T-cell (primary cell): ENCODE measurements around the gene ERMARD. TPM values are rescaled to one million over a fixed set of nuclear protein-coding genes. Genes with fewer than 3 reads are reported as not detected.

ENCODE experiments used
- ATAC-seq, 4 experiments: fragments of 200-7000 bp in 3 of 4; fragments of 150-1000 bp in 1 of 4; cut with Tn5 transposase; replicated peaks in 1 of 4; 1 replicate in 3 of 4; 2 replicates in 1 of 4; pipeline ENCODE4 v1.10.0; 2021; ENCODE audit warnings: moderate library complexity in 3 of 4, mild to moderate bottlenecking in 2 of 4, moderate number of reproducible peaks in 1 of 4
- CTCF ChIA-PET, 2 donors: fragments of 300-600 bp; sonication (Branson Sonifier 250); formaldehyde crosslinking; loops; one replicate each; lab custom pipeline; 2022; ENCODE audit warnings: antibody characterized with exemption in 2 of 2; lab: Charles Lee
- POLR2A ChIA-PET, 2 donors: fragments of 300-600 bp; sonication (Branson Sonifier 250); formaldehyde crosslinking; loops; one replicate each; lab custom pipeline; 2022; ENCODE audit warnings: antibody characterized with exemption in 2 of 2; lab: Charles Lee
- DNase-seq, 35 experiments: peaks; one replicate each; pipeline versions ENCODE4 v3.0.0 to v3.0.0-alpha.2; 2013 to 2023
- H3K27ac ChIP-seq: one replicate; pipeline ENCODE4 v1.5.1; 2013; ENCODE audit warnings: low read length
- H3K27me3 ChIP-seq, 2 experiments: replicated peaks in 1 of 2; 1 replicate in 1 of 2; 2 replicates in 1 of 2; pipeline versions ENCODE4 v1.6.1 to v1.7.0; 2013; ENCODE audit warnings: low read length in 1 of 2, mixed read lengths in 1 of 2; ENCODE audit not compliant: control insufficient read depth in 2 of 2, insufficient read depth in 2 of 2; ENCODE audit errors: extremely low read depth in 1 of 2
- H3K36me3 ChIP-seq, 2 donors: 1 replicate in 1 of 2; 2 replicates in 1 of 2; pipeline versions ENCODE4 v1.6.1 to v1.7.0; 2013; ENCODE audit warnings: low read length in 1 of 2; ENCODE audit not compliant: control insufficient read depth in 2 of 2, insufficient read depth in 1 of 2; ENCODE audit errors: extremely low read depth in 1 of 2
- H3K4me1 ChIP-seq, 2 experiments: 1 replicate in 1 of 2; 2 replicates in 1 of 2; pipeline versions ENCODE4 v1.6.1 to v1.7.0; 2013; ENCODE audit warnings: low read length in 2 of 2, mixed read lengths in 1 of 2; ENCODE audit not compliant: insufficient read depth in 2 of 2, control insufficient read depth in 1 of 2; ENCODE audit errors: extremely low read depth in 1 of 2
- H3K4me3 ChIP-seq, 2 donors: 1 replicate in 1 of 2; 2 replicates in 1 of 2; pipeline versions ENCODE4 v1.5.1 to v1.7.0; 2013; ENCODE audit warnings: mild to moderate bottlenecking in 2 of 2, low read length in 1 of 2, moderate library complexity in 1 of 2; ENCODE audit not compliant: control insufficient read depth in 1 of 2; ENCODE audit errors: extremely low read depth in 1 of 2
- H3K9me3 ChIP-seq: 2 replicates; pipeline ENCODE4 v1.7.0; 2013
- H3K27ac Mint-ChIP-seq, 2 donors: one replicate each; pipeline ENCODE4 v1.8.0; 2020 to 2021; ENCODE audit warnings: mild to moderate bottlenecking in 2 of 2, mixed read lengths in 2 of 2
- H3K27me3 Mint-ChIP-seq, 2 donors: one replicate each; pipeline ENCODE4 v1.8.0; 2021 to 2022; ENCODE audit warnings: mixed read lengths in 2 of 2
- H3K36me3 Mint-ChIP-seq: one replicate; pipeline ENCODE4 v1.8.0; 2021; ENCODE audit warnings: mixed read lengths
- H3K4me1 Mint-ChIP-seq, 3 donors: one replicate each; pipeline ENCODE4 v1.8.0; 2020 to 2022; ENCODE audit warnings: mixed read lengths in 3 of 3, mild to moderate bottlenecking in 1 of 3
- H3K4me3 Mint-ChIP-seq, 3 donors: one replicate each; pipeline ENCODE4 v1.8.0; 2020 to 2022; ENCODE audit warnings: mild to moderate bottlenecking in 3 of 3, mixed read lengths in 3 of 3, moderate library complexity in 3 of 3
- H3K9me3 Mint-ChIP-seq, 3 donors: one replicate each; pipeline ENCODE4 v1.8.0; 2020 to 2022; ENCODE audit warnings: mixed read lengths in 3 of 3
- WGBS: methylation state at CpG from one replicate; pipeline ENCODE4 v1.1.5; 2013; ENCODE audit warnings: missing lambda C conversion rate; ENCODE audit not compliant: insufficient coverage; 5-methylcytosine and 5-hydroxymethylcytosine counted together
- total RNA-seq, 35 experiments: library from RNA in 6 of 35; stranded (reverse) in 6 of 35; fragments of 120-200 nt in 1 of 35; gene quantifications; one replicate each; pipeline versions ENCODE4 v1.2.1 to v1.2.4 and lab custom pipeline; 2013 to 2026

The ERMARD gene
- total RNA-seq, 5 donors from 2014 or later (not counting 1 experiment from before 2014, with no cell fraction given), result 24.7 to 35.7 (median 29.9) TPM

GRCh38 chr6:169813969-169814368 is 62.5 kb downstream of the ERMARD start:
- Histone ChIP-seq H3K4me1 (peaks cover 0 to 4% of the 10 kb centered on the region in 2 experiments), H3K4me3 (no peak overlapping the region), H3K36me3 (no peaks in the 10 kb centered on the region), H3K9me3 (no peaks in the 10 kb centered on the region), H3K27me3 (peaks cover 0 to 29% of the 10 kb centered on the region in 2 experiments), H3K27ac (no peak overlapping the region)
- no peak for DNase-seq
- Mint-ChIP-seq H3K27ac (no peak overlapping the region), H3K9me3 (peaks cover 0 to 8% (median 8%) of the 10 kb centered on the region in 3 donors), H3K27me3 (peaks cover 43 to 44% of the 10 kb centered on the region in 2 donors), H3K4me1 (peaks cover 5 to 15% (median 7%) of the 10 kb centered on the region in 3 donors), H3K36me3 (no peaks in the 10 kb centered on the region), H3K4me3 (no peak overlapping the region)
- ATAC-seq, result no peak
- WGBS, result 86% methylated on average over 9 of the region's 11 CpGs
- ChIA-PET CTCF (no interaction called here), POLR2A (no interaction called here)

GRCh38 chr6:169816054-169816453 is 64.6 kb downstream of the ERMARD start:
- Histone ChIP-seq H3K27ac (no peak overlapping the region), H3K36me3 (no peaks in the 10 kb centered on the region), H3K27me3 (peaks cover 0 to 21% of the 10 kb centered on the region in 2 experiments), H3K4me3 (no peak overlapping the region), H3K9me3 (no peaks in the 10 kb centered on the region), H3K4me1 (no peaks in the 10 kb centered on the region)
- POLR2A ChIA-PET, result no interaction called here
- Mint-ChIP-seq H3K36me3 (no peaks in the 10 kb centered on the region), H3K9me3 (peaks cover 0 to 8% (median 8%) of the 10 kb centered on the region in 3 donors), H3K27ac (no peak overlapping the region), H3K4me1 (no peaks in the 10 kb centered on the region), H3K27me3 (peaks cover 42 to 53% of the 10 kb centered on the region in 2 donors), H3K4me3 (no peak overlapping the region)
- ATAC-seq (no peak), DNase-seq (no peak)
- CTCF ChIA-PET, result no interaction called here
- no CpG with 5 or more reads among the region's 2 CpGs for WGBS

GRCh38 chr6:169816975-169817374 is 65.6 kb downstream of the ERMARD start:
- ChIA-PET POLR2A (no interaction called here), CTCF (no interaction called here)
- Histone ChIP-seq H3K36me3 (no peaks in the 10 kb centered on the region), H3K27ac (no peak overlapping the region), H3K9me3 (no peaks in the 10 kb centered on the region), H3K4me3 (no peak overlapping the region), H3K27me3 (peaks cover 0 to 12% of the 10 kb centered on the region in 2 experiments), H3K4me1 (no peaks in the 10 kb centered on the region)
- Mint-ChIP-seq H3K4me1 (no peaks in the 10 kb centered on the region), H3K4me3 (no peak overlapping the region), H3K36me3 (no peaks in the 10 kb centered on the region), H3K27ac (no peak overlapping the region), H3K27me3 (peaks cover 50 to 62% of the 10 kb centered on the region in 2 donors), H3K9me3 (peaks cover 0 to 8% (median 8%) of the 10 kb centered on the region in 3 donors)
- no CpG with 5 or more reads among the region's 3 CpGs for WGBS
- no peak for DNase-seq
- ATAC-seq, result no peak

GRCh38 chr6:169820358-169820757 is 68.9 kb downstream of the ERMARD start:
- H3K4me1 Mint-ChIP-seq, result no peaks in the 10 kb centered on the region
- Histone ChIP-seq H3K9me3 (no peaks in the 10 kb centered on the region), H3K4me1 (no peaks in the 10 kb centered on the region), H3K4me3 (no peak overlapping the region), H3K27ac (no peak overlapping the region), H3K36me3 (no peaks in the 10 kb centered on the region), H3K27me3 (peaks cover 0 to 18% of the 10 kb centered on the region in 2 experiments)
- H3K4me3 Mint-ChIP-seq, result no peak overlapping the region
- WGBS, result no CpG with 5 or more reads among the region's 2 CpGs
- no peaks in the 10 kb centered on the region for H3K36me3 Mint-ChIP-seq
- H3K27ac Mint-ChIP-seq, result no peak overlapping the region
- CTCF ChIA-PET, result interaction anchor here in 1 of 2 donors (0.9 kb wide), 1 partner anchor 29 kb away, joined by 4 read pairs; no protein-coding TSS in a partner anchor
- H3K9me3 Mint-ChIP-seq, result peaks cover 0 to 8% (median 8%) of the 10 kb centered on the region in 3 donors
- POLR2A ChIA-PET, result no interaction called here
- DNase-seq (no peak), ATAC-seq (no peak)
- H3K27me3 Mint-ChIP-seq, result peaks cover 72 to 78% of the 10 kb centered on the region in 2 donors

GRCh38 chr6:169824021-169824420 is 72.6 kb downstream of the ERMARD start:
- ChIA-PET POLR2A (interaction anchor here in 1 of 2 donors (0.6 kb wide), 1 partner anchor 743 kb away, joined by 3 read pairs; no protein-coding TSS in a partner anchor), CTCF (no interaction called here)
- DNase-seq (no peak), ATAC-seq (no peak)
- Mint-ChIP-seq H3K27me3 (peaks cover 56 to 65% of the 10 kb centered on the region in 2 donors), H3K4me3 (no peak overlapping the region), H3K4me1 (no peaks in the 10 kb centered on the region), H3K27ac (no peak overlapping the region), H3K36me3 (no peaks in the 10 kb centered on the region), H3K9me3 (peaks cover 0 to 8% (median 5%) of the 10 kb centered on the region in 3 donors)
- no peaks in the 10 kb centered on the region for H3K9me3 ChIP-seq
- 93% methylated on average over 9 of the region's 9 CpGs for WGBS
- H3K27me3 ChIP-seq, result peaks cover 0 to 32% of the 10 kb centered on the region in 2 experiments
- no peaks in the 10 kb centered on the region for H3K36me3 ChIP-seq
- no peak overlapping the region for H3K27ac ChIP-seq
- H3K4me1 ChIP-seq, result no peaks in the 10 kb centered on the region
- no peak overlapping the region for H3K4me3 ChIP-seq

- ATAC-seq (no peak), DNase-seq (no peak)
- Histone ChIP-seq H3K36me3 (no peaks in the 10 kb centered on the region), H3K4me1 (no peaks in the 10 kb centered on the region), H3K27ac (no peak overlapping the region), H3K9me3 (no peaks in the 10 kb centered on the region), H3K27me3 (peaks cover 0 to 39% of the 10 kb centered on the region in 2 experiments), H3K4me3 (no peak overlapping the region)
- WGBS, result 80% methylated on average over 14 of the region's 15 CpGs
- Mint-ChIP-seq H3K36me3 (no peaks in the 10 kb centered on the region), H3K4me1 (no peaks in the 10 kb centered on the region), H3K27ac (no peak overlapping the region), H3K4me3 (no peak overlapping the region), H3K27me3 (peaks cover 59 to 67% of the 10 kb centered on the region in 2 donors), H3K9me3 (peaks cover 0 to 8% (median 5%) of the 10 kb centered on the region in 3 donors)
- CTCF ChIA-PET, result no interaction called here
- POLR2A ChIA-PET, result interaction anchor here in 1 of 2 donors (0.6 kb wide), 1 partner anchor 742 kb away, joined by 3 read pairs; no protein-coding TSS in a partner anchor
These were observed 73.6 kb downstream of the ERMARD start for GRCh38 chr6:169824848-169825557.
